ENCODE measurements around the gene CYP26C1.
"Not testable (repeated sequence)": the region's sequence is repeated elsewhere in the genome, so short reads cannot be mapped to it uniquely, and the experiment has no call there.

CYP26C1 gene

DNA sequence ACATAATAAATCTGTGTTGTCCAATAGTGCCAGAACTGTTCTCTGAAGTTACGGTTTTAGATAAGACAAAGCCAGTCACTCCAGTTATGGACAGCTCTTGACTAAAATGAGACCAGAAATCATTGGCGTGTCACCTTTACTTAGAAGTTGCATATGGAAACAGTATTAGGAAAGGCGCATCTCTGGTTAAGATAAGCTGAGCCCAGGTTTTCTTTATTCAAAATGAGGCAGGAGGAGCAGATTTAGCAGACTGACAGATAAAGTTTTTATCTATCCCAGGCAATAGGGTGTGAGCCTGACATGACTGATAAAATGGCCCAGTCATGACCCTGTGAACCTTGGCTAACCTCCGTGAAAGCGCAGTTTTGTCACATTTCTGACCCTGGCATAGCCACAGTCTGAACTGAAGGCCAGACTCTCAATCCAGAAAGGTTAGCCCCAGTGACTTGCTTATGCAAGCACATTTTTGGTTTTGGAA, 17.3 kb downstream of the CYP26C1 start:
- no peak for DNase-seq (ENCODE audit: low read depth)

DNA sequence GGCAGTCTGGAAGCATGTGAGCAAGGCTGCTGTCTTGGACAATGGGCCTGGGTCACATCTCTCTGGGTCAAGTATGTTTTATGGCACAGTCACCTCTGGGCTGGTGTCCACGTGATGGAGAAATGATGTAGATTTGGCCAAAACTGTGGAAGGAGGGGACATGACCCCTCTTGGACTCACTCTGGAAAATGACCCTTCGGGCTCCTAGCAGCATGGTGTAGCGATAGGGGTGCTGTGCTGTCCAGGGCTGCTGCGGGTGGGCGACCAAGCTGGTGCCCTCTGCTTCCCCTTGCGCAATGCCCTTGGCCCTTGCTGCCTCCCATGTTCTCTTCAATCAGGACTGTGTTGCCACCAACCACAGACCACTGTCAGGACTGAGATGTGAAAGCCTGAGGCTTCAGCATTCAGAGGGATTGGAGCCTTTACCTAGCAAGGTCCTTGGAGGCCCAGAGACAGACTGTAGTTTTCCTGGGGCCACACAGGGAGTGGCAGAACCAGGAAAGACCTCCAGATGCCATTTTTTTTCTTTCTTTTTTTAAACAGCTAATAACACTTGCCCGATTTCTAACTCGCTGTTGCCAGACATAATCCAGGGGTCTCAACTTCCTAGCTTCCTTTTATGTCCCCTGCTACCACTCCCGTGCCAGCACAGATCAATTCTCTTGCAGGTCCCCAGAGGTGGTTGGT, 19.2 kb downstream of the CYP26C1 start:
- no peak for DNase-seq (ENCODE audit: low read depth)

- DNase-seq (ENCODE audit: low read depth): peak; percentile 25
Observed at GRCh38 chr10:93080350-93081046, 19.9 kb downstream of the CYP26C1 start.

DNA sequence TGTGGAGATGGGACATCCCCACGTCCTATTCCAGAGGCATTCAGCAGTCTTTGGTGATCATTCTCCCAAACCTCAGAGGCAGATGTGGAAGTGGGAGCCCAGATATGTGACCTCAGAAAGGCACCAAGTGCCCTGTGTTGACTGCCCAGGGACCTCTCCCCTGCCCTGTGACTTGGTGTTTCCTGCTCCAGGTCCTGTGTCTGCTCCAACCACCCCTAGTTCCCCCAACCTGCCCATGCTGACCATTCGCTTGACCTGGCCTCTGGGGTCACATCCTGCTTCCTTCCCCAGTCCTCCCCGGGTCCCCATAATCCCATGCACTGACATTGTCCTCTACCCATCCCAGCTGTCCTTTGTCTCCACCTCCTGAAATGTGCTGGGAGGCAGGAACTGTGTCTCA, 20.7 kb downstream of the CYP26C1 start:
- DNase-seq (ENCODE audit: low read depth): no peak

GRCh38 chr10:93081834-93082233, 21.2 kb downstream of the CYP26C1 start:
- no peak for DNase-seq (ENCODE audit: low read depth)

DNA sequence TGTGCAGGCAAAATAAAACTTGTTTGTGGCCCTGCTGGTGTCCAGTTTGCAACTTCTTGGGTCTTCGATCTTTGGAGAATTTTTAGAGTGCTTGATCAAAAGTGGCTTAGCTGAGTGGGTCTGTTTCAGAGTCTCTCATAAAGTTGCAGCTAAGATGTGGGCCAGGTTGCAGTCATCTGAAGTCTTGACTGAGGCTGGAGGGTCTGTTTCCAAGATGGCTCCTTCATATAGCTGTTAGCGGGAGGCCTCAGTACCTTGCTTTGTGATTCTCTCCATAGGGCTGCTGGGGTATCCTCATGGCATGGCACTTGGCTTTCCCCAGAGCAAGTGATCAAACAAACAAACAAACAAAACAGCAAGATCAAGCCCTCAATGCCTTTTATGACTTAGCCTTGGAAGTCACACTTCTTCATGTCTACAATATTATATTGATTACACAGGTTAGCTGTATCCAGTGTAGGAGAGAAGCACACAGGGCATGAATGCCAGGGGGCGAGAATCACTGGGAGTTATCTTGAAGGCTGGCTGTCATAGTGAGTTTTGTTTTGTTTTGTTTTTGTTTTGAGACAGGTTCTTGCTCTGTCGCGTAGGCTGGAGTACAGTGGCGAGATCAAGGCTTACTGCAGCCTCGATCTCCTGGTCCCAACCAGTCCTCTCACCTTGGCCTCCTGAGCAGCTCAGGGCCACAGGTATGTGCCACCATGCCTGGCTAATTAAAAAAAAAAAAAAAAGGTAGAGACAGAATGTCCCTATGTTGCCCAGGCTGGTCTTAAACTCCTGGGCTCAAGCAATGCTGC, 23.3 kb downstream of the CYP26C1 start:
- no peak for DNase-seq (ENCODE audit: low read depth)

- DNase-seq (ENCODE audit: low read depth): no peak
Observed at GRCh38 chr10:93085272-93085859, 24.8 kb downstream of the CYP26C1 start.

GRCh38 chr10:93086289-93086688, 25.7 kb downstream of the CYP26C1 start:
- no peak for DNase-seq (ENCODE audit: low read depth)

DNA sequence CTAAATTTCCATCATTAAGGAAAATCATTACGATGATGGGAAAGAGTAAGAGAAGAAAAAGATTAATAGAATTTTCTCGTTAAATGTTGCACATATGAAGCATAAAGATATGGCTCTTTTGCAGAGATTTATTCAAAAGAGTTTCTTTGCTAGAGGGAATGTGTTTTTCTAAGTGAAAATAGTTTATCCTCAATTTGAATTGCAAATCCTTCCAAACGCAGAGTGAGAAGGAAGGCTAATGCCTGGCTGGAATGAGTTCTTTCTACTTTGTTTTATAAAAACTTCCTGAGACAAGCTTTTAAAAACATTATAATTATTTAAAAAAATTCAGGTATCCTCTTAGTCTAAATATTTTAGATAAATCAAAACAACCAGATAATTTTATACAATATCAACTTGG, 27.2 kb downstream of the CYP26C1 start:
- no peak for DNase-seq (ENCODE audit: low read depth)

GRCh38 chr10:93088466-93088865, 27.9 kb downstream of the CYP26C1 start:
- DNase-seq (ENCODE audit: low read depth): no peak

DNA sequence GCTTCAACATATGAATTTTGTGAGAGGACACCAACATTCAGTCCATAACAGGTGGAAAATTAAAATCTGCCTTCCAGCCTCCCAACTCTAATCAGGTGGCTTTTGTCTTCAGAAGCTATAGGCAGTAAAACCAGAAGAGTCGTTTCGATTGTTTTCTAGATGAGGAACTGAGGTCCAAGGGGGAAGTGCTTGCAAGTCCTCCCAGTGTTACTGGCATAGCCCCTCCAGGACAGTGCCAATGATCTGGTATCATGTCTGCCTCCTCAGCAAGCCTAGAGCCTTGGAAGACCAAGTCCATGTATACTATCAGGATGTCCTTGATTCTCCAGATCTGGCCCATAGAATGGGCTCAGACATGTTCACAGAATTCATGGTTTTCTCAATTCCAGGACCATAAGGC, 30.0 kb downstream of the CYP26C1 start:
- DNase-seq (ENCODE audit: low read depth): no peak

GRCh38 chr10:93091960-93092359, 31.4 kb downstream of the CYP26C1 start:
- DNase-seq (ENCODE audit: low read depth): no peak

DNA sequence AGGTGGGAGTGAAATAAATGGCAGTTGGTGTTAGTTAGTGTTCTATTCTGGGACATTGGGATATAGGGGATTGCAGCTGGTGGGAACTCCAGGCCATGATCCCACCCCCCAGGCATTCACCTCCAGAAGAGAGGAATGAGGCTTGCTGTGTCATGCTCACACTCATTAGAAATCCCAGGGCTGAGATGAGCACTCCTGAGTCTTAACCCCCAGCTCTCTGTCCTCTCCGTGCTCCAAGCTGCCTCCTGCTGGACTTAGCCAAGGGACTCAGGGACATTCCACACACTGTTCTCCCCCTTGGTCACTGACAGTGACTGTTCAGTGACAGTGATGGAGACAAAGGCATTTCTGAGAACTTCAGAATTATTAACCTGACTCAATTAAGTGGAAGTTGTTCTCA, 34.6 kb downstream of the CYP26C1 start:
- DNase-seq (ENCODE audit: low read depth): no peak

- DNase-seq (ENCODE audit: low read depth): no peak
Observed at GRCh38 chr10:93096901-93097300, 36.3 kb downstream of the CYP26C1 start.

- no peak for DNase-seq (ENCODE audit: low read depth)
Observed at GRCh38 chr10:93097386-93097785, 36.8 kb downstream of the CYP26C1 start.

- DNase-seq (ENCODE audit: low read depth): no peak
Observed at GRCh38 chr10:93098816-93099215, 38.2 kb downstream of the CYP26C1 start.

DNA sequence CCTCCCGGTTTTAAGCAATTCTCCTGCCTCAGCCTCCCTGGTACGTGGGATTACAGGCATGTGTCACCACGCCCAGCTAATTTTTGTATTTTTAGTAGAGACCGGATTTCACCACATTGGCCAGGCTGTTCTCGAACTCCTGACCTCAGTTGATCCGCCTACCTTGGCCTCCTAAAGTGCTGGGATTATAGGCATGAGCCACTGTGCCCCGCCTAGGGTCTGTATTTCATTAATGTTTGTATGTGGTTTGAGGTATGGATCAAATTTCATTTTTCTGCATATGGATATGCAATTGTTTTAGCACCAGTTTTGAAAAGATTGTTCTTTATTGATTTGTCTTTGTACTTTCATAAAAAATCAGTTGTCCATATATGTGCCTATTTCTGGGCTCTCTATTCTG, 39.1 kb downstream of the CYP26C1 start:
- DNase-seq (ENCODE audit: low read depth): no peak

- DNase-seq (ENCODE audit: low read depth): not testable (repeated sequence)
Observed at GRCh38 chr10:93101148-93101547, 40.5 kb downstream of the CYP26C1 start.

DNA sequence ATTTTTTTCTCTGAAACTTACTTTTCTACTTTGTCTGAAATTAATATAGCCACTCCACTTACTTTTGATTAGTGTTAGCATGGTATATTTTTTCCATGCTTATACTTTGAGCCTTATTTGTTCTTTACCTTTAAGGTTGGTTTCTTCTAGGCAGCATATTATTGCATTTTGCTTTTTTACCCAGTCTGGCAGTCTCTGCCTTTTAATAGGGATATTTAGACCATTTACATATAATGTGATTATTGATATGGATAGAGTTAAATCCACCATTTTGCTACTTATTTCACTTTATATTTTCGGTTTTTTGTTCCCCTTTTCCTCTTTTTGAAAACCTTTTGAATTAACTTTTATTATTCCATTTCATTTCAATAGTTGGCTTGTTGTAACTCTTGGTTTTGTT, 43.4 kb downstream of the CYP26C1 start:
- no peak for DNase-seq (ENCODE audit: low read depth)

DNA sequence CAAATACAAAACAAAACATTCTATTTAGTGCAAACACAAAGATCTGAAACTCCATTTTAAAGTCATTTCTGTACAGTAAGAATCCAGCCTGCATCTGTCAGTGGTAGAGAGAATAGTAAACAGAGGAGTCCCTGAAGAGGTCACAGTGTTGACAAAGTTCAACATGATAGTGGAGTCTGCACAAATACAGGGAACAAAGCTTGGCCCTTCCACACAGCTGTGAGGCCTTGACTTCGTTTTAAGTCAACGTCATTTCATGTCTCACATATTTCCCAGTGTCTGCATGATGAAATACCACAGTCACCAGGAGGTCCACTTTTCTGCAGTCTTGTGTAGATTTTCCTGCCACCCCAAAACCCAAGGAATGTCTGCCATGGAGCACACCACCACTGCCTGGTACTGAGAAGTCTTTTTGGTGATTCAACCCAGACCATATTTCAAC, 46.1 kb downstream of the CYP26C1 start:
- DNase-seq (ENCODE audit: low read depth): no peak

DNA sequence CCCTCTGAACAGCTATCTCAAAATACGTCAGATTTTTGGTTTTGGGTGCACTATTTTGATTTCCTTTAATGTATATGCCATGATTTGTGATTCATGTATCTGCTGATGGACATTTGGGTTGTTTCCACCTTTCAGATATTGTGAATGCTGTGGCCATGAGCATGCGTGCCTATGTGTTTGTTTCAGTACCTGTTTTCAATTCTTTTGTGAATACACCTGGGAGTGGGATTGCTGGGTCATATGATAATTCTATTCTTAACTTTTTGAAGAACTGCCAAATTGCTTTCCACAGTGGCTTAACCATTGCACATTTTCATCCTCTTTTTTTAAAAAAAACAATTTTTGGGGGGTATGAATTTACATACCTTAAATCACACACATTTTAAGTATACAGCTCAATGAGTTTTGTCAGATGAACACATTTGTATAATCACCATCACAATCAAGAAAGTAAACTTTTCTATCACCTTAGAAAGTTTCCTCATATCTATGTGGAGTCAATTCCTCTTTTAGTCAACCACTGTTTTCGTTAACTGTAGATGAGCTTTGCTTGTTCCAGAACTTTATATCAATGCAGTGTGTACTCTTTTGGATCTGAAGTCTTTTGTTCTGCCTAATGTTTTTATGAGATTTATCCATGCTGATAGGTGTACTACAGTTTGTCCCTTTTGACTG, 50.0 kb downstream of the CYP26C1 start:
- DNase-seq (ENCODE audit: low read depth): no peak

DNA sequence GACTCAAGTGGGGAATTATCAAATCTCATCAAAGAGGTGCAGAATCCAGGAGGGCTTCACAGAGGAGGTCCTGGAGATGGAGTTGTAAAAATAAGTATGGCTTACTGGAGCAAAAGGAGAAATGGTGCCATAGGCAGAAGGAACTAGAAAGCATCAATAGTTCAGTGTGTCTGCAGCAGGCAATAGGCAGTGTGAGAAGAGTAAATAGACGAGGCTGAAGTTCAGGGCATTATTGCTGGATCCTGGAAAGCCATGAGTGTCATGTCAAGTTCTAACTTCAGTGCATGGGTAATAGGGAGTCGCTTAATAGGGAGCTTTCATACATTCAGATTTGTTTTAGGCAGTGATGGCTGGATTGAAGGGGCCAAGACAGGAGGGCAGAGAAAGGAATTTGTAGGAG, 52.4 kb downstream of the CYP26C1 start:
- no peak for DNase-seq (ENCODE audit: low read depth)
